Caki2 (cell line): ENCODE data around the gene RNF113A. TPM values are rescaled to one million over a fixed set of nuclear protein-coding genes. Genes with fewer than 3 reads are reported as not detected.
"Not testable (repeated sequence)": the region's sequence is repeated elsewhere in the genome, so short reads cannot be mapped to it uniquely, and the experiment has no call there.

Source experiments
- DNase-seq: peaks from one replicate; pipeline ENCODE4 v3.0.0-alpha.2; 2015; ENCODE audit warnings: low read depth
- in situ Hi-C: cut with HindIII; loops from 2 replicates; pipeline ENCODE4 v1.10.0; 2016; ENCODE audit warnings: low sequenced_read_pairs, low pct_unique_long_range_greater_than_20kb, mixed read lengths
- total RNA-seq: library from RNA; depleted of rRNA; stranded (reverse); fragments of >200 nt; shearing (Covaris generic); gene quantifications from 2 replicates; pipeline ENCODE4 v1.2.3, GENCODE V29; 2014; ENCODE audit warnings: low replicate concordance; rRNA removed

Gene RNF113A
- total RNA-seq, result 12.7 and 15.8 TPM in 2 replicates

GRCh38 chrX:119871599-119872395 is at the start of gene RNF113A, which contains the start of gene NDUFA1:
Gene RNF113A (minus strand): TSS chrX:119871733. CDS start chrX:119871613, 120 bp downstream.
Gene NDUFA1 (plus strand): TSS chrX:119871832. CDS start chrX:119871912, 80 bp downstream.
- DNase-seq, result peak; percentile 87
- in situ Hi-C loops, result no loop called here

GRCh38 chrX:119919835-119920585 is 48.5 kb upstream of the RNF113A start:
- no peak for DNase-seq
- in situ Hi-C loops, result no loop called here

- no peak for DNase-seq
- in situ Hi-C loops, result no loop called here
These were observed 46.3 kb upstream of the RNF113A start for GRCh38 chrX:119917877-119918276.

GRCh38 chrX:119916310-119916709 is 44.8 kb upstream of the RNF113A start:
- no peak for DNase-seq

GRCh38 chrX:119900976-119901375 is 29.4 kb upstream of the RNF113A start:
- in situ Hi-C loops, result no loop called here
- no peak for DNase-seq

More at GRCh38 chrX:119916310-119916709, 44.8 kb upstream of the RNF113A start:
- in situ Hi-C loops, result no loop called here

GRCh38 chrX:119899125-119899524 is 27.6 kb upstream of the RNF113A start:
- in situ Hi-C loops, result no loop called here
- DNase-seq, result no peak

- in situ Hi-C loops, result no loop called here
- no peak for DNase-seq
These were observed 24.4 kb upstream of the RNF113A start, which contains the start of gene AKAP14 for GRCh38 chrX:119895843-119896326. Gene AKAP14 (plus strand): TSS chrX:119895893. CDS start chrX:119903224, 7,331 bp downstream.

GRCh38 chrX:119891961-119892692 is 20.6 kb upstream of the RNF113A start:
- in situ Hi-C loops, result not testable (repeated sequence)

GRCh38 chrX:119890626-119891025 is 19.1 kb upstream of the RNF113A start:
- DNase-seq, in situ Hi-C loops: not testable (repeated sequence)

More at GRCh38 chrX:119891961-119892692, 20.6 kb upstream of the RNF113A start:
- not testable (repeated sequence) for DNase-seq

GRCh38 chrX:119887721-119888425 is 16.3 kb upstream of the RNF113A start:
- in situ Hi-C loops, result no loop called here
- peak; percentile 30 for DNase-seq

- DNase-seq, result peak; percentile 88
- in situ Hi-C loops, result no loop called here
These were observed 14.3 kb upstream of the RNF113A start for GRCh38 chrX:119885554-119886428.

GRCh38 chrX:119880552-119881437 is 9.3 kb upstream of the RNF113A start:
- peak; percentile 37 for DNase-seq
- in situ Hi-C loops, result no loop called here

GRCh38 chrX:119880076-119880475 is 8.5 kb upstream of the RNF113A start:
- in situ Hi-C loops, result no loop called here
- DNase-seq, result no peak

GRCh38 chrX:119878740-119879139 is 7.2 kb upstream of the RNF113A start:
- no peak for DNase-seq
- in situ Hi-C loops, result no loop called here

- in situ Hi-C loops, result no loop called here
- DNase-seq, result no peak
These were observed 311 bp downstream of the RNF113A start for GRCh38 chrX:119871245-119871598.

GRCh38 chrX:119870626-119871131 is 854 bp downstream of the RNF113A start:
- in situ Hi-C loops, result no loop called here
- peak; percentile 21 for DNase-seq
